H1 (cell line): ENCODE data around the gene MGAT4B. TPM values are rescaled to one million over a fixed set of nuclear protein-coding genes. Genes with fewer than 3 reads are reported as not detected.

Source experiments
- ATF3 ChIP-seq: IDR thresholded peaks from 2 replicates; pipeline ENCODE4 v1.6.1; 2011; ENCODE audit warnings: low read depth, mild to moderate bottlenecking, low read length; ENCODE audit not compliant: insufficient read depth
- BCL11A ChIP-seq, 2 experiments: IDR thresholded peaks; one replicate each; pipeline ENCODE4 v1.6.1; 2011; ENCODE audit warnings: low read depth in 2 of 2, low read length in 2 of 2, mild to moderate bottlenecking in 2 of 2
- BRCA1 ChIP-seq: IDR thresholded peaks from 2 replicates; pipeline ENCODE4 v1.6.1; 2012; ENCODE audit warnings: low read depth, low read length, improper control_type of control experiment
- CEBPB ChIP-seq: IDR thresholded peaks from 2 replicates; pipeline ENCODE4 v1.6.1; 2012; ENCODE audit warnings: low read depth, low read length
- EGR1 ChIP-seq: IDR thresholded peaks from 2 replicates; pipeline ENCODE4 v1.6.1; 2011; ENCODE audit warnings: low read depth, low read length, borderline replicate concordance
- EP300 ChIP-seq, 2 experiments: IDR thresholded peaks; 1 replicate in 1 of 2; 2 replicates in 1 of 2; pipeline ENCODE4 v1.6.1; 2011 to 2012; ENCODE audit warnings: low read depth in 2 of 2, low read length in 2 of 2, mild to moderate bottlenecking in 2 of 2, borderline replicate concordance in 1 of 2, inconsistent platforms in 1 of 2, moderate library complexity in 1 of 2
- GTF2F1 ChIP-seq: IDR thresholded peaks from 2 replicates; pipeline ENCODE4 v1.6.1; 2012; ENCODE audit warnings: low read depth, low read length, improper control_type of control experiment, borderline replicate concordance
- JUN ChIP-seq: IDR thresholded peaks from 2 replicates; pipeline ENCODE4 v1.6.1; 2011; ENCODE audit warnings: low read depth, mild to moderate bottlenecking, improper control_type of control experiment, low read length
- JUND ChIP-seq: IDR thresholded peaks from 2 replicates; pipeline ENCODE4 v1.6.1; 2011; ENCODE audit warnings: mild to moderate bottlenecking, improper control_type of control experiment, low read length
- KDM1A ChIP-seq: fragments of 200-600, 300-600 bp; sonication (generic); IDR thresholded peaks from 2 replicates; pipeline ENCODE4 v1.7.1; 2016; ENCODE audit warnings: mild to moderate bottlenecking, low read length, borderline replicate concordance
- KDM5A ChIP-seq: fragments of 200-600 bp; IDR thresholded peaks from 2 replicates; pipeline ENCODE4 v1.7.1; 2012; ENCODE audit warnings: mild to moderate bottlenecking, low read length, inconsistent platforms, mixed read lengths
- NANOG ChIP-seq: IDR thresholded peaks from 2 replicates; pipeline ENCODE4 v1.6.1; 2011; ENCODE audit warnings: low read length, low read depth, mild to moderate bottlenecking, inconsistent platforms; ENCODE audit not compliant: insufficient read depth, poor library complexity, severe bottlenecking
- PHF8 ChIP-seq: fragments of 200-600 bp; sonication (generic); conservative IDR thresholded peaks from 2 replicates; pipeline ENCODE4 v1.7.1; 2012; ENCODE audit warnings: low read depth, mild to moderate bottlenecking, inconsistent platforms, low read length, moderate library complexity
- RAD21 ChIP-seq, 2 experiments: IDR thresholded peaks in 1 of 2; conservative IDR thresholded peaks in 1 of 2; 2 replicates each; pipeline ENCODE4 v1.6.1; 2011; ENCODE audit warnings: low read depth in 2 of 2, low read length in 2 of 2, improper control_type of control experiment in 1 of 2, inconsistent platforms in 1 of 2, mild to moderate bottlenecking in 1 of 2, moderate library complexity in 1 of 2
- RXRA ChIP-seq: IDR thresholded peaks from 2 replicates; pipeline ENCODE4 v1.6.1; 2011; ENCODE audit warnings: low read depth, mild to moderate bottlenecking, low read length, moderate library complexity; ENCODE audit not compliant: insufficient read depth
- SIX5 ChIP-seq: IDR thresholded peaks from 2 replicates; pipeline ENCODE4 v1.6.1; 2011; ENCODE audit warnings: mild to moderate bottlenecking, low read depth, low read length
- SP1 ChIP-seq: IDR thresholded peaks from 2 replicates; pipeline ENCODE4 v1.6.1; 2011; ENCODE audit warnings: low read depth, low read length
- SP2 ChIP-seq: IDR thresholded peaks from 2 replicates; pipeline ENCODE4 v1.6.1; 2012; ENCODE audit warnings: mild to moderate bottlenecking, low read length, inconsistent platforms
- SRF ChIP-seq: IDR thresholded peaks from 2 replicates; pipeline ENCODE4 v1.6.1; 2011; ENCODE audit warnings: mild to moderate bottlenecking, low read depth, low read length, moderate library complexity
- SUZ12 ChIP-seq: fragments of 200-600 bp; sonication (generic); IDR thresholded peaks from 2 replicates; pipeline ENCODE4 v1.6.1; 2012; ENCODE audit warnings: mild to moderate bottlenecking, inconsistent platforms, low read length, moderate library complexity, mixed read lengths
- polyA plus RNA-seq, 7 experiments: library from polyadenylated mRNA; depleted of rRNA in 3 of 7; stranded (reverse) in 5 of 7; unstranded in 2 of 7; fragments of >200 nt in 5 of 7; fragments of 200-250 nt in 2 of 7; gene quantifications; 1 replicate in 5 of 7; 2 replicates in 1 of 7; 4 replicates in 1 of 7; pipeline versions ENCODE4 v1.2.1 to v1.2.3, GENCODE V29; 2011 to 2013; ENCODE audit warnings: missing spikeins in 2 of 7, mixed read lengths in 2 of 7
- total RNA-seq: library from RNA; stranded (reverse); fragmentation: NEBNext Ultra II Directional; extraction: Animal tissue kit (Norgen Biotek cat#: 25700); gene quantifications from 2 replicates; pipeline ENCODE4 v1.2.1, GENCODE V29; 2021
- TF ChIP-seq, protein P1 (sequence below): IDR thresholded peaks from 2 replicates; pipeline ENCODE4 v1.6.1; 2012; ENCODE audit warnings: inconsistent platforms
- TF ChIP-seq, protein P2 (sequence below): IDR thresholded peaks from 2 replicates; pipeline ENCODE4 v1.6.1; 2011; ENCODE audit warnings: low read length, improper control_type of control experiment

Gene MGAT4B
- total and polyA plus RNA-seq, 2 of the 8 experiments (the other 6 are each of a cell fraction or from before 2014, with no cell fraction given), result 116 to 128 TPM

GRCh38 chr5:179806250-179807048 lies at the start of gene MGAT4B (continued):
- no peak for TF ChIP-seq JUN
- no peak for TF ChIP-seq NANOG
- no peak for TF ChIP-seq SIX5
- TF ChIP-seq GTF2F1, result no peak
- 0 out of 2 replicates have a peak, but pooled peaks have one; percentile 13 for TF ChIP-seq SRF
- TF ChIP-seq JUND, result no peak
- peak; percentile 15; the same call in 1 of the 2 replicates for TF ChIP-seq EGR1
- TF ChIP-seq, protein P1, sequence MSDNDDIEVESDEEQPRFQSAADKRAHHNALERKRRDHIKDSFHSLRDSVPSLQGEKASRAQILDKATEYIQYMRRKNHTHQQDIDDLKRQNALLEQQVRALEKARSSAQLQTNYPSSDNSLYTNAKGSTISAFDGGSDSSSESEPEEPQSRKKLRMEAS, result no peak; the same call in 1 of the 2 replicates
- peak in 1 of 2 experiments; percentile 59; a peak in 1 of 3 replicates for TF ChIP-seq EP300 (IDR thresholded peaks at IDR 0.05; ENCODE audit: borderline replicate concordance in 1 of 2, low read depth in 2 of 2, low read length in 2 of 2)
- no peak for TF ChIP-seq KDM1A
- no peak for TF ChIP-seq BRCA1
- TF ChIP-seq ATF3, result no peak
- TF ChIP-seq SUZ12, result no peak
- no peak for TF ChIP-seq BCL11A (IDR thresholded peaks at IDR 0.05; ENCODE audit: low read depth in 2 of 2, low read length in 2 of 2)
- peak; percentile 8; the same call in 1 of the 2 replicates for TF ChIP-seq PHF8
- peak; percentile 84 for TF ChIP-seq SP1
- TF ChIP-seq SP2, result no peak
- TF ChIP-seq RAD21 (IDR thresholded peaks at IDR 0.05 in 1 of 2, conservative IDR thresholded peaks at IDR 0.05 in 1 of 2; ENCODE audit: low read depth in 2 of 2, low read length in 2 of 2), result no peak
- no peak for TF ChIP-seq KDM5A
- TF ChIP-seq, protein P2, sequence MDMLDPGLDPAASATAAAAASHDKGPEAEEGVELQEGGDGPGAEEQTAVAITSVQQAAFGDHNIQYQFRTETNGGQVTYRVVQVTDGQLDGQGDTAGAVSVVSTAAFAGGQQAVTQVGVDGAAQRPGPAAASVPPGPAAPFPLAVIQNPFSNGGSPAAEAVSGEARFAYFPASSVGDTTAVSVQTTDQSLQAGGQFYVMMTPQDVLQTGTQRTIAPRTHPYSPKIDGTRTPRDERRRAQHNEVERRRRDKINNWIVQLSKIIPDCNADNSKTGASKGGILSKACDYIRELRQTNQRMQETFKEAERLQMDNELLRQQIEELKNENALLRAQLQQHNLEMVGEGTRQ, result no peak
- no peak for TF ChIP-seq CEBPB
- TF ChIP-seq RXRA, result no peak
